Mucosa of descending colon (tissue), 3 donors: ENCODE data around the gene CALCR. TPM values are rescaled to one million over a fixed set of nuclear protein-coding genes. Genes with fewer than 3 reads are reported as not detected.

Experiments used
- ATAC-seq: fragments of 200-7000 bp; cut with Tn5 transposase; one replicate; pipeline ENCODE4 v1.9.1; 2020; ENCODE audit warnings: mild to moderate bottlenecking, moderate library complexity
- DNase-seq, 3 donors: peaks; one replicate each; pipeline ENCODE4 v3.0.0-alpha.2; 2020
- H3K36me3 ChIP-seq: fragments of 200-600 bp; one replicate; pipeline ENCODE4 v1.8.0; 2021; ENCODE audit warnings: low read depth, mild to moderate bottlenecking
- H3K4me1 ChIP-seq: fragments of 200-600 bp; one replicate; pipeline ENCODE4 v1.8.0; 2021; ENCODE audit warnings: low read depth, mild to moderate bottlenecking
- H3K4me3 ChIP-seq: fragments of 200-600 bp; one replicate; pipeline ENCODE4 v1.8.0; 2021; ENCODE audit warnings: mild to moderate bottlenecking
- H3K9me3 ChIP-seq: fragments of 200-600 bp; one replicate; pipeline ENCODE4 v1.8.0; 2021; ENCODE audit warnings: mild to moderate bottlenecking
- CTCF ChIP-seq: fragments of 200-600 bp; IDR thresholded peaks from one replicate; pipeline ENCODE4 v1.8.0; 2022; ENCODE audit warnings: antibody characterized with exemption, mild to moderate bottlenecking
- intact Hi-C, 2 donors: fragments of 100-400 bp; cut with DNase I in 1 of 2; cut with micrococcal nuclease in 1 of 2; formaldehyde crosslinking; loops; one replicate each; pipeline versions ENCODE4 v1.11.0 to v1.11.1; 2022; cut with DNase I, micrococcal nuclease
- total RNA-seq, 3 donors: library from RNA; stranded (reverse); fragmentation: NEBNext Ultra II Directional in 2 of 3; extraction: Animal tissue kit (Norgen Biotek cat#: 25700) in 2 of 3; gene quantifications; one replicate each; pipeline versions ENCODE4 v1.2.1 to v1.2.4, GENCODE V29; 2021 to 2023
- donor health status: DM: no; HTN: no; CAD: no; lungs with moderate emphysema.
- donor health status: DM: no; HTN: no; CAD: no.
- donor health status: DM: no; HTN: yes; CAD: no.

CALCR gene
- total RNA-seq, 3 donors from 2014 or later, result not detected

- no peak for DNase-seq
- Histone ChIP-seq H3K9me3 (no peaks in the 10 kb centered on the region), H3K4me3 (no peak overlapping the region), H3K36me3 (no peaks in the 10 kb centered on the region), H3K4me1 (peaks cover 6% of the 10 kb centered on the region)
- intact Hi-C loops, result no loop called here
- peak; percentile 61 for ATAC-seq
- TF ChIP-seq CTCF, result no peak
Observed at GRCh38 chr7:93578762-93579161, 4.2 kb upstream of the CALCR start.

GRCh38 chr7:93575555-93576399 lies 1.3 kb upstream of the CALCR start:
- intact Hi-C loops, result no loop called here
- Histone ChIP-seq H3K36me3 (no peaks in the 10 kb centered on the region), H3K4me1 (peaks cover 6% of the 10 kb centered on the region), H3K4me3 (no peak overlapping the region), H3K9me3 (no peaks in the 10 kb centered on the region)
- no peak for DNase-seq
- TF ChIP-seq CTCF, result no peak
- no peak for ATAC-seq

DNA sequence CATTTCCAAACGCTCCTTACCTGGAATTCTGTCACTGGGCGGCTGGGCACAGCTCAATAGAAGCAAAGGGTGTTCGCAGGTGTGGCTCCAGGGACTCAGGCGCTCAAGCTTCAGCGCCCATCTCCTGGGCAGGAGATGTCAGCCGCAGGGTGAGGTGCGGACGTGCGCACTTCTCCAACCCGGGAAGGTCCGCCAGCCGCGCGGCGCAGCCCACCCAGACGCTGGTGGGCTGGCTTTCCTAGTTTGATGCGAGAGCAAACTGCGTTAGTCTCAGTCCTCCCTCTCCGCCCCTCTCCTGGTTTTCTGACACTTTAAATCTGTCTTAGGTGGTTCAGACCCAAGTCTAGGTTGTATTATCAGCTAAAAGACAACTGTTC lies 267 bp downstream of the CALCR start:
- TF ChIP-seq CTCF, result no peak
- no peaks in the 10 kb centered on the region for H3K9me3 ChIP-seq
- no peak overlapping the region for H3K4me3 ChIP-seq
- H3K4me1 ChIP-seq, result peaks cover 6% of the 10 kb centered on the region
- H3K36me3 ChIP-seq, result no peaks in the 10 kb centered on the region
- intact Hi-C loops, result no loop called here
- DNase-seq, result peak in 1 of 3 donors; percentile 37
- no peak for ATAC-seq

- no peak for DNase-seq
- no peak overlapping the region for H3K4me3 ChIP-seq
- intact Hi-C loops, result no loop called here
- H3K36me3 ChIP-seq, result no peaks in the 10 kb centered on the region
- no peaks in the 10 kb centered on the region for H3K4me1 ChIP-seq
- no peaks in the 10 kb centered on the region for H3K9me3 ChIP-seq
- no peak for ATAC-seq
- no peak for TF ChIP-seq CTCF
Observed at GRCh38 chr7:93569189-93569588, 5.3 kb downstream of the CALCR start.

DNA sequence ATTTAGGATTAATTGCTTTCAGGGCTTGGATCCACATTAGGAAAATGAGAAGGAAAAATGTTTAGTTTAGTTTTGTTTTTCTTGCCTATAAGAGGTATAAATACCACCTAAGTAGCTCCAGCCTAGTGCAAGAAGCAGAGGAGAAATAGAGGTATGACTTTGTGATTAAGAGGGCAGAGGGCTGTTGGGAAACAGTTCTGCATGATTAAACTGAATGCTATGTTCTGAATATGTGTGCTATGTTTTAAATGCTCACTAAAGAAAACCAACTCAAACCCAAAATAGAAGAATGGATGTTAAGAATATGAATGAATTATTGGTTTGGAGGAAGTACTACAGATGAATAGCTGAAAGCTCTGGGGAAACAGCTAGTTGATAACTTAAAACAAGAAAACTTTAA lies 7.6 kb downstream of the CALCR start:
- Histone ChIP-seq H3K4me1 (no peaks in the 10 kb centered on the region), H3K36me3 (no peaks in the 10 kb centered on the region), H3K4me3 (no peak overlapping the region), H3K9me3 (no peaks in the 10 kb centered on the region)
- TF ChIP-seq CTCF, result no peak
- DNase-seq (no peak), ATAC-seq (no peak)
- intact Hi-C loops, result no loop called here
